ENCODE data around the gene MFSD6L.

MFSD6L gene

GRCh38 chr17:8799570-8800212 is 526 bp upstream of the MFSD6L start:
- DNase-seq (ENCODE audit: low spot score) = no peak
- no peak for TF ChIP-seq CTCF (IDR thresholded peaks at IDR 0.05; ENCODE audit: extremely low read depth, missing control alignments)

DNA sequence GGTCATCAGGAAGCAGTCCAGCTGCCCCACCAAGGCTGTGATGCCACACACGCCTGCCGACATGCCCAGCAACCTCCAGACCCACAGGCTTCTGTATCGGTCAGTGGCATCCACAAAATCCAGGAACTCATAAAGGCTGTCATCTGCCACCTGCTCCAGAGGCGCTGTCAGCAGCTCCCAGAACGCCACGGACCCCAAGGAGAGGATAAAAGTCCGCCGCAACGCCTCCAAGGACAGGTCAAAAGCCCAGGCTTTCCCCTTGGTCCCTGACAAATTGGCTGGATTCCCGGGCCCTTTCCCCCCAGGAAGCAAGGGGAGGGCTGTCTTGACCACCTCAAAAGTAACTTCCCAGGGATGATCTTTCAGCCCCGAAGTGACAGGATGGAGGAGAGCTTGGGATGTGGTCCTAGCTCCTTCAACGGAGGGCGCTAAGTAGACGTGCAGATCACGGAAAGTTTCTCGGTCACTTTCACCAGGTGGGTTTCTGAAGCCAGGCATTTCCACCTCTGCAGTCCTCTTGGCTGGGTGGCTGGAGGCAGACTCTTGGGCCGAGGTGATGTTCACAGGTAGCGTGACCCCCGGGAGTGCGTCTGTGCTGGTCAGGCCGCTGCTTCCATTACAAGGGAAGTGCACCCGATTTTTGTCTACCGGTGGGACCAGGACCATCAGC is 854 bp downstream of the MFSD6L start:
- DNase-seq (ENCODE audit: low spot score) = no peak
- TF ChIP-seq CTCF (IDR thresholded peaks at IDR 0.05; ENCODE audit: extremely low read depth, missing control alignments) = no peak

DNA sequence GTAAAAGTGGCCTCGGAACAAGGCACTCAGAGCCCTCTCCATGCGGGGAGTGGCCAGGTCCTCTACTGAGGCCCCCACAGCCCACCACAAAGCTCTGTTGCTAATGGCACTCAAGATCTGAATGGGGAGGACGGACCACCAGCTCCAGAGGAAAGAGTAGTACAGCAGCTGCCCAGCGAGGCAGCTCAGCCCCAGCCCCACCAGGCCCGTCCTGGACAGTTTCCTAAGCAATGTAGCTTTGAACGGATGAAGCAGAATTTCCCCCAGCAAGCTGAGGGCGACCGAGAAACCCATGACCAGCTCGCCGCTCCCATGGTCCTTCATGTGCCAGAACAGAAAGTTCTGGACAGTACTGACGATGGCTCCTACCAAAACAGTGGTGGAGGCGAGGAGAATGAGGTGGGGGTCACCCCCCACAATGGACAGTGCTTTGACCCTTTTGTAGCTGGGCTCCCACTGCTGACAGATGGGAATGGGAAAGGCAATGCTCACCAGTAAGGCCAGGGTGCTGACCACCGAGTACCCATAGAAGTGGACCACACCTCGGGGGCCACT is 1.5 kb downstream of the MFSD6L start:
- no peak for TF ChIP-seq CTCF (IDR thresholded peaks at IDR 0.05; ENCODE audit: extremely low read depth, missing control alignments)
- no peak for DNase-seq (ENCODE audit: low spot score)

DNA sequence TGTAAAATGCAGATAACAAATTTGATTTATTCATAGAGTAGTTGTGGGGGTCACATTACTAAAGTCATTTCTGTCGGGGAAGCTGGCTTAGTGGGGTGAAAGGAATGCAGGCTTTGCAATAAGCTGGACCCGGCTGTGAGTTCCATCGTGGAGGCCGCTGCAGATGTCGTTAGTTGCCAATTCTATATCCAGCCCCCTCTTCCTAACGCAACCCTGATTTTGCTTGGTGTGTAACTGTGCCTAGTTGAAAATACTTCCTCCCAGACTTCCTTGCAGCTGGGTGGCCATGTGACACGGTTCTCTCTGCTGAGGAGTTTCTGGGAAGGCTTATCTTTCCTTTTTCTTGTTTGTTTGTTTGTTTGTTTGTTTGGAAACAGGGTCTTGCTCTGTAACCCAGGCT is 4.5 kb downstream of the MFSD6L start:
- no peak for TF ChIP-seq CTCF (IDR thresholded peaks at IDR 0.05; ENCODE audit: extremely low read depth, missing control alignments)
- no peak for DNase-seq (ENCODE audit: low spot score)

GRCh38 chr17:8793649-8794048 is 5.5 kb downstream of the MFSD6L start:
- no peak for TF ChIP-seq CTCF (IDR thresholded peaks at IDR 0.05; ENCODE audit: extremely low read depth, missing control alignments)
- DNase-seq (ENCODE audit: low spot score) = no peak

DNA sequence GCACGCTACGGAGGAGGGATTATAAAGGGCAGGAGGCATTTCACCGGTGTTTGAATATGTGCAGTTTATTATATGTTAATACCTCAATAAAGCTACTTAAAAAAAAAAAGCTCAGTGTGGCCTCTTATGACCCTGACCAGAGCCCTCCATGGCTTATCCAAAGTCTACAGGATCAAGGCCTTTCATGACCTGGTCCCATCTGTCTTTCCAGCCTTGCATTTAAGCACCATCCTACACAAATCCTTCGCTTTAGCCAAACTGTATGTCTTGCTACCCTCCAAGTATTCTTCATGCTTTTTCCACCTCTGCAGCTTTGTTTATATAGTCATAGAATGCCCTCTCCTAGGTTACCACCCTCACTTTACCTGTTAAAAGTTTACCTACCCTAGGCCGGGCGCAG is 6.5 kb downstream of the MFSD6L start:
- DNase-seq (ENCODE audit: low spot score) = no peak
- no peak for TF ChIP-seq CTCF (IDR thresholded peaks at IDR 0.05; ENCODE audit: extremely low read depth, missing control alignments)

- DNase-seq (ENCODE audit: low spot score) = no peak
- no peak for TF ChIP-seq CTCF (IDR thresholded peaks at IDR 0.05; ENCODE audit: extremely low read depth, missing control alignments)
Measured at GRCh38 chr17:8791910-8792270, 7.3 kb downstream of the MFSD6L start.
